ENCODE measurements around the gene DAAM1.

The DAAM1 gene

GRCh38 chr14:59314953-59315599 lies 126.6 kb downstream of the DAAM1 start:
- H3K4me3 ChIP-seq (ENCODE audit: low read depth, low read length), result no peak overlapping the region
- DNase-seq (ENCODE audit: low read depth), result no peak
- no peak for TF ChIP-seq CTCF (IDR thresholded peaks at IDR 0.05; ENCODE audit: insufficient read depth, low read depth, low read length, missing control alignments)

- H3K4me3 ChIP-seq (ENCODE audit: low read depth, low read length), result no peak overlapping the region
- DNase-seq (ENCODE audit: low read depth), result no peak
- TF ChIP-seq CTCF (IDR thresholded peaks at IDR 0.05; ENCODE audit: insufficient read depth, low read depth, low read length, missing control alignments), result no peak
Measured at GRCh38 chr14:59316151-59316830, 127.8 kb downstream of the DAAM1 start.

- no peak for DNase-seq (ENCODE audit: low read depth)
- no peak overlapping the region for H3K4me3 ChIP-seq (ENCODE audit: low read depth, low read length)
- TF ChIP-seq CTCF (IDR thresholded peaks at IDR 0.05; ENCODE audit: insufficient read depth, low read depth, low read length, missing control alignments), result no peak
Measured at GRCh38 chr14:59317346-59317745, 128.9 kb downstream of the DAAM1 start.

- no peak overlapping the region for H3K4me3 ChIP-seq (ENCODE audit: low read depth, low read length)
- no peak for DNase-seq (ENCODE audit: low read depth)
- TF ChIP-seq CTCF (IDR thresholded peaks at IDR 0.05; ENCODE audit: insufficient read depth, low read depth, low read length, missing control alignments), result no peak
Measured at GRCh38 chr14:59317798-59318505, 129.5 kb downstream of the DAAM1 start.

GRCh38 chr14:59318908-59319307 lies 130.4 kb downstream of the DAAM1 start:
- H3K4me3 ChIP-seq (ENCODE audit: low read depth, low read length), result no peak overlapping the region
- no peak for DNase-seq (ENCODE audit: low read depth)
- no peak for TF ChIP-seq CTCF (IDR thresholded peaks at IDR 0.05; ENCODE audit: insufficient read depth, low read depth, low read length, missing control alignments)

GRCh38 chr14:59320361-59320760 lies 131.9 kb downstream of the DAAM1 start:
- TF ChIP-seq CTCF (IDR thresholded peaks at IDR 0.05; ENCODE audit: insufficient read depth, low read depth, low read length, missing control alignments), result no peak
- no peak overlapping the region for H3K4me3 ChIP-seq (ENCODE audit: low read depth, low read length)
- no peak for DNase-seq (ENCODE audit: low read depth)

Data from GM12865 (cell line).